Kidney epithelial cell (primary cell): ENCODE data around the gene IPO5. TPM values are rescaled to one million over a fixed set of nuclear protein-coding genes. Genes with fewer than 3 reads are reported as not detected.
A peak's percentile ranks its signal among the peaks of the same experiment; 100 is the strongest.
"Not testable (repeated sequence)": the region's sequence is repeated elsewhere in the genome, so short reads cannot be mapped to it uniquely, and the experiment has no call there.

ENCODE experiments used
- DNase-seq: peaks from one replicate; pipeline ENCODE4 v3.0.0-alpha.2; 2010; ENCODE audit warnings: low read depth
- H3K27me3 ChIP-seq: 2 replicates; pipeline ENCODE4 v1.6.0; 2011; ENCODE audit warnings: low read length; ENCODE audit not compliant: control insufficient read depth, insufficient read depth
- H3K36me3 ChIP-seq: 2 replicates; pipeline ENCODE4 v1.5.1; 2011; ENCODE audit warnings: low read length; ENCODE audit not compliant: control insufficient read depth, insufficient read depth
- H3K4me3 ChIP-seq: 2 replicates; pipeline ENCODE4 v1.5.1; 2011; ENCODE audit warnings: low read depth, mild to moderate bottlenecking, control low read depth, low read length
- total RNA-seq: library from RNA; depleted of rRNA; stranded (reverse); fragments of >200 nt; gene quantifications from 2 replicates; pipeline ENCODE4 v1.2.3, GENCODE V29; 2015
- TF ChIP-seq, protein P1 (sequence below): IDR thresholded peaks from 2 replicates; pipeline ENCODE4 v1.5.1; 2011; ENCODE audit warnings: mild to moderate bottlenecking, moderate library complexity, low read length, control low read depth, inconsistent platforms; ENCODE audit not compliant: insufficient read depth, poor library complexity, severe bottlenecking

IPO5 gene
- total RNA-seq, 1 donor from 2014 or later, result 144 TPM

DNA sequence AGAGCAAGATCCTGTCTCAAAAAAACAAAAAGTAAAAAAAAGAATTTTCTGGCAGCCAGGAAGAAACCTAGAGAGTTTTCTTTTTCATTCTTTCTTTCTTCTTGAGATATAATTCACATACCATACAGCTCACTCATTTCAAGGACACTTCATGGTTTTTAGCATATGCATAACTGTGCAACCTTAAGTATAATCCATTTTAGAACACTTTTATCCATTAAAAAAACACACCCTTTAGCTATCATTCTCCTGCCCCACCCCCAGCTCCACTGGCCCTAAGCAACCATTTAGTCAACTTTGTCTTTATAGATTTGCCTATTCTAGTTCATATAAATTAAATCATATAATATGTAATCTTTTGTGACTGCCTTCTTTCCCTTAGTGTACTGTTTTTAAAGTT, 8.1 kb upstream of the IPO5 start:
- DNase-seq, result no peak
- TF ChIP-seq, protein P1, sequence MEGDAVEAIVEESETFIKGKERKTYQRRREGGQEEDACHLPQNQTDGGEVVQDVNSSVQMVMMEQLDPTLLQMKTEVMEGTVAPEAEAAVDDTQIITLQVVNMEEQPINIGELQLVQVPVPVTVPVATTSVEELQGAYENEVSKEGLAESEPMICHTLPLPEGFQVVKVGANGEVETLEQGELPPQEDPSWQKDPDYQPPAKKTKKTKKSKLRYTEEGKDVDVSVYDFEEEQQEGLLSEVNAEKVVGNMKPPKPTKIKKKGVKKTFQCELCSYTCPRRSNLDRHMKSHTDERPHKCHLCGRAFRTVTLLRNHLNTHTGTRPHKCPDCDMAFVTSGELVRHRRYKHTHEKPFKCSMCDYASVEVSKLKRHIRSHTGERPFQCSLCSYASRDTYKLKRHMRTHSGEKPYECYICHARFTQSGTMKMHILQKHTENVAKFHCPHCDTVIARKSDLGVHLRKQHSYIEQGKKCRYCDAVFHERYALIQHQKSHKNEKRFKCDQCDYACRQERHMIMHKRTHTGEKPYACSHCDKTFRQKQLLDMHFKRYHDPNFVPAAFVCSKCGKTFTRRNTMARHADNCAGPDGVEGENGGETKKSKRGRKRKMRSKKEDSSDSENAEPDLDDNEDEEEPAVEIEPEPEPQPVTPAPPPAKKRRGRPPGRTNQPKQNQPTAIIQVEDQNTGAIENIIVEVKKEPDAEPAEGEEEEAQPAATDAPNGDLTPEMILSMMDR, result no peak

DNA sequence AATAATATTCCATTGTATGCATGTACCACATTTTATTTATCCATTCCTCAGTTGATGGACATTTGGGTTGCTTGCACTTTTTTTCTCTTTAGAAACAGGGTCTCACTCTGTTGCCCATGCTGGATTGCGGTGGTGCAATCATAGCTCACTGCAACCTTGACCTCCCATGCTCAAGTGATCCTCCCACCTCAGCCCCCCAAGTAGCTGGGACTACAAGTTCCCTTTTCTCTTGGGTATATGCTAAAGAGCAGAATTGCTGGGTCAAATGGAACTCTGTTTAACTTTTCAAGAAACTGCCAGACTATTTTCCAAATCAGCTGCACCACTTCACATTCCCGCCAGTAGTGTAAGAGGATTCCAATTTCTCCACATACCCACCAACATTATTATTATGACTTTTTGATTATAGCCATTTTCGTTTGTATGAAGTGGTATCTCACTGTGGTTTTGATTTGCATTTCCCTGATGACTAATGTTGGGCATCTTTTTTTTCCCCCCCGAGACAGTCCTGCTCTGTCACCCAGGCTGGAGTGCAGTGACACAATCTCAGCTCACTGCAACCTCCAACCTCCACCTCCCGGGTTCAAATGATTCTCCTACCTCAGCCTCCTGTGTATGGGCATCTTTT, 7.6 kb upstream of the IPO5 start:
- no peak for DNase-seq
- H3K27me3 ChIP-seq, result no peaks in the 10 kb centered on the region

More for the DNA sequence above, 8.1 kb upstream of the IPO5 start:
- H3K4me3 ChIP-seq, result no peak overlapping the region
- no peaks in the 10 kb centered on the region for H3K36me3 ChIP-seq
- no peaks in the 10 kb centered on the region for H3K27me3 ChIP-seq

DNA sequence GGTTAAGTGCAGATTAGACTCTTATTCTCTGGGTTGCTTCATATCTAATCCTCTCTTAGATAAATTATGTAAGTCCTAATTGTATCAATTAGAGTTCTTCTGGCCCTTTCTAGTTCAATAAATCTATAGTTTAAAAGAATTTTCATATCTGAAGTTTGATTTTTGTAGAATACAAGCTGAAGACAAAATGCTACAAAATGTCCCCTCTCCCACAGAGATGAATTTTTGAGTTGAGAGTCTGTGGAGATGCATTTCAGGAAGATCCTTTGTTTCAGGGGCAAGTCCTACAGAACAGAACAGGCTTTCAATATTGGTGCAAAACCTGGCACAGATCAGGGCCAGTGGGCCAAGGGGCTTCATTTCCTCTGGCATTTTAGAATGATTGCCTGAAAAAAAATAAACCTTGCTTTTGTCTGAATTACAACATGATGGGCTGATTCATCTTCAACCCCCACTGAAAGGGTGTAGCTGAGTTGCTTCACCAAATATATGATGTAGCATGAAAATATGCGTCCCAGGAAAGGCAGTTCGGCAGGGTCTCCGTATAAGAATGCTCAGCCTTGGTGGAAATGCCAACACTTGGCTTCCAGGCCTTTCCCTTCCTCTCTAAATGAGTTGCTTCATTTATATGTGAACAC, 6.4 kb upstream of the IPO5 start:
- peak; percentile 39 for DNase-seq
- Histone ChIP-seq H3K36me3 (no peaks in the 10 kb centered on the region), H3K27me3 (no peaks in the 10 kb centered on the region), H3K4me3 (no peak overlapping the region)
- TF ChIP-seq, protein P1, result no peak

More for the DNA sequence above, 7.6 kb upstream of the IPO5 start:
- H3K4me3 ChIP-seq, result no peak overlapping the region
- TF ChIP-seq, protein P1, result no peak
- no peaks in the 10 kb centered on the region for H3K36me3 ChIP-seq

DNA sequence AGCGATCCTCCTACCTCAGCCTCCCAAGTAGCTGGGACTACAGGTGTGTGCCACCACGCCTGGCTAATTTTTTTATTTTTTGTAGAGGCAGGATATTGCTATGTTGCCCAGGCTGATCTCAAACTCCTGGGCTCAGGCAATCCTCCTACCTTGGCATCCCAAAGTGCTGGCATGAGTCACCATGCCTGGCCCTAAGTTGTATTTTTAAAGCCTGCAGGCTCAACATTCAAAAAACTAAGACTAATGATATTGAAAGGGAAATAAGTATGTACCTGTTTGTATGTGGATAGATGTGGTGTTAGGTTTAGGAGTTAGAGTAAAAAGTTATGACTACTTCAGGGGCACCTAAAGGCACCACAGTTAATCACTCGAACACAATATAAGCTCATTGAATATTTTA, 5.4 kb upstream of the IPO5 start:
- DNase-seq, result no peak
- no peaks in the 10 kb centered on the region for H3K36me3 ChIP-seq
- no peaks in the 10 kb centered on the region for H3K27me3 ChIP-seq
- no peak overlapping the region for H3K4me3 ChIP-seq
- TF ChIP-seq, protein P1, result no peak

DNA sequence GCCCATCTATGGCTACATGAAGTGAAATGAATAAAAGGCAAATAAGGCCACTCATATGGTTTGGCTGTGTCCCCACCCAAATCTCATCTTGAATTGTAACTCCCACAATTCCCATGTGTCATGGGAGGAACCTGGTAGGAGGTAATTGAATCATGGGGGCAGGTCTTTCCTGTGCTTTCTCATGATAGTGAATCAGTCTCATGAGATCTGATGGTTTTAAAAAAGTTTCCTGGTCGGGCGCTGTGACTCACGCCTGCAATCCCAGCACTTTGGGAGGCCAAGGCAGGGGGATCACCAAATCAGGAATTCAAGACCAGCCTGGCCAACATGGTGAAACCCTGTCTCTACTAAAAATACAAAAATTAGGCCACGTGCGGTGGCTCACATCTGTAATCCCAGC, 4.2 kb upstream of the IPO5 start:
- not testable (repeated sequence) for H3K27me3 ChIP-seq, H3K36me3 ChIP-seq, DNase-seq, H3K4me3 ChIP-seq

DNA sequence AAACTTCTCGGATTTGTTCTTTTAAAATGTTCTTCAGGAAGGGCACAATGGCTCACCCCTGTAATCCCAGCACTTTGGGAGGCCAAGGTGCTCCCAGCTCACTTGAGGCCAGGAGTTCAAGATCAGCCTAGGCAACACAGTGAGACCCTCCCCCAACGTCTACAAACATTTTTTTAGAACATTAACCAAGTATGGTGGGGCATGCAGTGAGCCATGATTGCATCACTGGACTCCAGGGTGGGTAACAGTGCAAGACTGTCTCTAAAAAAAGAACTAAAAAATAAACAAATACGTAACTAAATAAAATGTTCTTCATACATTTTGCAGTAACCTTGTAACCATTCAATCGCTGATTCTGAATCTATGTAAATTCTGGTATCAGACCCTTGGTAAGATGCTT, 2.1 kb upstream of the IPO5 start:
- no peaks in the 10 kb centered on the region for H3K27me3 ChIP-seq
- DNase-seq, result no peak

DNA sequence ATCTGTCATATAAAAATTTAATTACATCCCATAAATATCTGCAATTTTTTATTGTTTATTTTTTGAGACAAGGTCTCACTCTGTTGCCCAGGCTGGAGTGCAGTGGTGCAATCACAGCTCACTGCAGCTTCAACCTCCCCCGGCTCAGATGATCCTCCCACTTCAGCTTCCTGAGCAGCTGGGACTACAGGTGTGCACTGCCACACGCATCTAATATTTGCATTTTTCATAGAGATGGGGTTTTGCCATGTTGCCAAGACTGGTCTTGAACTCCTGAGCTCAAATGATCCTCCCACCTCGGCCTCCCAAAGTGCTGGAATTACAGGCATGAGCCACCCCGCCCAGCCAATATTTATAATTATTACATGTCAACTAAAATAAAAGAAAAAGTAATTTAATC, 644 bp upstream of the IPO5 start:
- not testable (repeated sequence) for H3K4me3 ChIP-seq, H3K27me3 ChIP-seq, H3K36me3 ChIP-seq, DNase-seq

More for the DNA sequence above, 2.1 kb upstream of the IPO5 start:
- Histone ChIP-seq H3K4me3 (no peak overlapping the region), H3K36me3 (no peaks in the 10 kb centered on the region)
- TF ChIP-seq, protein P1, result no peak
